Measurements from ENCODE around the gene DCTD.

- TF ChIP-seq CTCF (IDR thresholded peaks at IDR 0.05; ENCODE audit: low read length): no peak
- TF ChIP-seq EZH2phosphoT487 (IDR thresholded peaks at IDR 0.05; ENCODE audit: low read length): no peak
These were observed 55.8 kb downstream of the DCTD start for GRCh38 chr4:182861346-182861745.

All from MM.1S (cell line).